Measurements from ENCODE around the gene KCND2. TPM values are rescaled to one million over a fixed set of nuclear protein-coding genes. Genes with fewer than 3 reads are reported as not detected.

Gene KCND2
- total RNA-seq, 1 experiment from 2014 or later = not detected

- H3K4me1 ChIP-seq = no peaks in the 10 kb centered on the region
- Mint-ChIP-seq H3K27ac (ENCODE audit: unreplicated experiment) (no peak overlapping the region), H3K27me3 (ENCODE audit: insufficient read depth, unreplicated experiment) (no peaks in the 10 kb centered on the region), H3K36me3 (ENCODE audit: insufficient read depth, unreplicated experiment) (no peaks in the 10 kb centered on the region), H3K4me3 (ENCODE audit: unreplicated experiment) (no peak overlapping the region), H3K4me1 (ENCODE audit: low read depth, unreplicated experiment) (no peaks in the 10 kb centered on the region), H3K9me3 (ENCODE audit: unreplicated experiment) (no peaks in the 10 kb centered on the region)
- no peak for TF ChIP-seq CTCF (IDR thresholded peaks at IDR 0.05; ENCODE audit: insufficient read depth in 1 of 2, low read depth in 1 of 2, low read length in 1 of 2, severe bottlenecking in 1 of 2, unreplicated experiment in 1 of 2)
- H3K27me3 ChIP-seq (replicated peaks; ENCODE audit: control insufficient read depth, insufficient read depth, low read length) = no peaks in the 10 kb centered on the region
- ChIA-PET POLR2A (no interaction called here), CTCF (no interaction called here)
- no peak overlapping the region for H3K4me3 ChIP-seq (ENCODE audit: low read depth, low read length)
- intact Hi-C loops (cut with micrococcal nuclease; ENCODE audit: unreplicated experiment) = no loop called here
- H3K9me3 ChIP-seq = no peaks in the 10 kb centered on the region
- BruUV-seq (replicated peaks) = no TSS peak
- DNase-seq = no peak
- H3K36me3 ChIP-seq (ENCODE audit: control insufficient read depth, insufficient read depth, low read length) = no peaks in the 10 kb centered on the region
These were observed 339.0 kb downstream of the KCND2 start for GRCh38 chr7:120611975-120612374.

DNA sequence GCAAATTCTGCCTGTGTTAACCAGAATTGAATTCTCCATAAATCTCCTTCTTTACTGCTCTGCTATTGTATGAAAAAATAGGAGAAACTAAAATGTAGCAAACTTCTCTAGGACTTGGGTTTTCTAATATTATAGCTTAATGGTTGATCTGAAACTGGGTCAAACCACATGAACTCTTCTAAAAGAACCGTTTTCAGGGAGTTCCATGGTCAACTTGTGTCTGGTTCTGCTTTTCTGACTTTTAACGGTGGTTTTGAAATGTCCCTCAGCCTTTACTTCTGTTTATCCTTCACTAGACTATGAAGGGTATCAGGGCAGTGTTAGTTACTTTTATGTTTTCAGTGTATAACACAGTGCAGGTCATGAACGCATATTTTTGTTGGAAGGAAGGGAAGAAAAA is 342.7 kb downstream of the KCND2 start:
- Mint-ChIP-seq H3K4me1 (ENCODE audit: low read depth, unreplicated experiment) (no peaks in the 10 kb centered on the region), H3K9me3 (ENCODE audit: unreplicated experiment) (no peaks in the 10 kb centered on the region), H3K27ac (ENCODE audit: unreplicated experiment) (no peak overlapping the region), H3K27me3 (ENCODE audit: insufficient read depth, unreplicated experiment) (no peaks in the 10 kb centered on the region), H3K4me3 (ENCODE audit: unreplicated experiment) (no peak overlapping the region), H3K36me3 (ENCODE audit: insufficient read depth, unreplicated experiment) (no peaks in the 10 kb centered on the region)
- no peaks in the 10 kb centered on the region for H3K9me3 ChIP-seq
- H3K36me3 ChIP-seq (ENCODE audit: control insufficient read depth, insufficient read depth, low read length) = no peaks in the 10 kb centered on the region
- no peaks in the 10 kb centered on the region for H3K27me3 ChIP-seq (replicated peaks; ENCODE audit: control insufficient read depth, insufficient read depth, low read length)
- no TSS peak for BruUV-seq (replicated peaks)
- no peaks in the 10 kb centered on the region for H3K4me1 ChIP-seq
- no peak for TF ChIP-seq CTCF (IDR thresholded peaks at IDR 0.05; ENCODE audit: insufficient read depth in 1 of 2, low read depth in 1 of 2, low read length in 1 of 2, severe bottlenecking in 1 of 2, unreplicated experiment in 1 of 2)
- CTCF ChIA-PET = no interaction called here
- intact Hi-C loops (cut with micrococcal nuclease; ENCODE audit: unreplicated experiment) = no loop called here
- POLR2A ChIA-PET = no interaction called here
- no peak for DNase-seq
- H3K4me3 ChIP-seq (ENCODE audit: low read depth, low read length) = no peak overlapping the region

- Histone ChIP-seq H3K27me3 (replicated peaks; ENCODE audit: control insufficient read depth, insufficient read depth, low read length) (no peaks in the 10 kb centered on the region), H3K4me1 (no peaks in the 10 kb centered on the region), H3K4me3 (ENCODE audit: low read depth, low read length) (no peak overlapping the region), H3K9me3 (no peaks in the 10 kb centered on the region), H3K36me3 (ENCODE audit: control insufficient read depth, insufficient read depth, low read length) (no peaks in the 10 kb centered on the region)
- CTCF ChIA-PET = no interaction called here
- Mint-ChIP-seq H3K27me3 (ENCODE audit: insufficient read depth, unreplicated experiment) (no peaks in the 10 kb centered on the region), H3K36me3 (ENCODE audit: insufficient read depth, unreplicated experiment) (no peaks in the 10 kb centered on the region), H3K4me3 (ENCODE audit: unreplicated experiment) (no peak overlapping the region), H3K4me1 (ENCODE audit: low read depth, unreplicated experiment) (no peaks in the 10 kb centered on the region), H3K9me3 (ENCODE audit: unreplicated experiment) (no peaks in the 10 kb centered on the region), H3K27ac (ENCODE audit: unreplicated experiment) (no peak overlapping the region)
- intact Hi-C loops (cut with micrococcal nuclease; ENCODE audit: unreplicated experiment) = no loop called here
- no peak for DNase-seq
- no peak for TF ChIP-seq CTCF (IDR thresholded peaks at IDR 0.05; ENCODE audit: insufficient read depth in 1 of 2, low read depth in 1 of 2, low read length in 1 of 2, severe bottlenecking in 1 of 2, unreplicated experiment in 1 of 2)
- POLR2A ChIA-PET = no interaction called here
- no TSS peak for BruUV-seq (replicated peaks)
These were observed 344.3 kb downstream of the KCND2 start for GRCh38 chr7:120617275-120617674.
